GM21619 (cell line): Measurements from ENCODE around the gene EXTL2.
"Not testable (repeated sequence)": the region's sequence is repeated elsewhere in the genome, so short reads cannot be mapped to it uniquely, and the experiment has no call there.

ENCODE experiments used
- ATAC-seq: cut with Tn5 transposase; IDR thresholded peaks from one replicate; pipeline ENCODE4 v1.9.1; 2021; ENCODE audit not compliant: unreplicated experiment

EXTL2 gene

GRCh38 chr1:100903777-100904176, 9.1 kb upstream of the EXTL2 start:
- no peak for ATAC-seq

- ATAC-seq: no peak
Observed at GRCh38 chr1:100902365-100902764, 7.7 kb upstream of the EXTL2 start.

GRCh38 chr1:100896481-100896982, 1.9 kb upstream of the EXTL2 start:
- ATAC-seq: peak; percentile 40

- peak; percentile 77 for ATAC-seq
Observed at GRCh38 chr1:100895540-100896480, 1.2 kb upstream of the EXTL2 start, which contains the start of gene SLC30A7. Gene SLC30A7, plus strand, starts transcription at chr1:100896090. Its CDS starts 173 bp downstream, at chr1:100896263.

- no peak for ATAC-seq
Observed at GRCh38 chr1:100893718-100894117, 924 bp downstream of the EXTL2 start.

GRCh38 chr1:100892554-100892953, 2.1 kb downstream of the EXTL2 start:
- ATAC-seq: no peak

- no peak for ATAC-seq
Observed at GRCh38 chr1:100891380-100891779, 3.3 kb downstream of the EXTL2 start.

- not testable (repeated sequence) for ATAC-seq
Observed at GRCh38 chr1:100889869-100890482, 4.7 kb downstream of the EXTL2 start.

- ATAC-seq: not testable (repeated sequence)
Observed at GRCh38 chr1:100889007-100889406, 5.6 kb downstream of the EXTL2 start.

GRCh38 chr1:100883963-100884362, 10.7 kb downstream of the EXTL2 start:
- no peak for ATAC-seq

GRCh38 chr1:100882698-100883097, 11.9 kb downstream of the EXTL2 start:
- no peak for ATAC-seq

- ATAC-seq: no peak
Observed at GRCh38 chr1:100881687-100882086, 13.0 kb downstream of the EXTL2 start.

GRCh38 chr1:100879422-100879821, 15.2 kb downstream of the EXTL2 start:
- no peak for ATAC-seq

- no peak for ATAC-seq
Observed at GRCh38 chr1:100876291-100876690, 18.4 kb downstream of the EXTL2 start.

- ATAC-seq: no peak
Observed at GRCh38 chr1:100875228-100875627, 19.4 kb downstream of the EXTL2 start.

- ATAC-seq: no peak
Observed at GRCh38 chr1:100874433-100874832, 20.2 kb downstream of the EXTL2 start.

GRCh38 chr1:100869996-100870395, 24.6 kb downstream of the EXTL2 start:
- no peak for ATAC-seq

GRCh38 chr1:100868364-100868995, 26.2 kb downstream of the EXTL2 start:
- no peak for ATAC-seq

- no peak for ATAC-seq
Observed at GRCh38 chr1:100866901-100867206, 27.8 kb downstream of the EXTL2 start.

GRCh38 chr1:100866041-100866900, 28.4 kb downstream of the EXTL2 start:
- no peak for ATAC-seq

- no peak for ATAC-seq
Observed at GRCh38 chr1:100862591-100862990, 32.1 kb downstream of the EXTL2 start.
